ENCODE results near the gene VSTM4.

VSTM4 gene

GRCh38 chr10:49115015-49115795 is at the start of gene VSTM4:
TSS of gene VSTM4 (minus strand) at chr10:49115522. CDS start at chr10:49115485, 37 bp downstream.
- no peak for DNase-seq (ENCODE audit: low read depth)

- no peak for DNase-seq (ENCODE audit: low read depth)
These were observed 49.4 kb upstream of the VSTM4 start for GRCh38 chr10:49164559-49165188.

GRCh38 chr10:49163741-49164140 is 48.4 kb upstream of the VSTM4 start:
- DNase-seq (ENCODE audit: low read depth) = peak; percentile 41

- no peak for DNase-seq (ENCODE audit: low read depth)
These were observed 47.5 kb upstream of the VSTM4 start for GRCh38 chr10:49162761-49163310.

- no peak for DNase-seq (ENCODE audit: low read depth)
These were observed 46.7 kb upstream of the VSTM4 start for GRCh38 chr10:49162063-49162462.

- peak; percentile 38 for DNase-seq (ENCODE audit: low read depth)
These were observed 46.2 kb upstream of the VSTM4 start for GRCh38 chr10:49161411-49161997.

- no peak for DNase-seq (ENCODE audit: low read depth)
These were observed 45.5 kb upstream of the VSTM4 start for GRCh38 chr10:49160814-49161213.

GRCh38 chr10:49160110-49160509 is 44.8 kb upstream of the VSTM4 start:
- DNase-seq (ENCODE audit: low read depth) = no peak

- DNase-seq (ENCODE audit: low read depth) = no peak
These were observed 43.6 kb upstream of the VSTM4 start for GRCh38 chr10:49158915-49159314.

GRCh38 chr10:49158404-49158803 is 43.1 kb upstream of the VSTM4 start:
- no peak for DNase-seq (ENCODE audit: low read depth)

- DNase-seq (ENCODE audit: low read depth) = no peak
These were observed 41.9 kb upstream of the VSTM4 start for GRCh38 chr10:49157229-49157628.

GRCh38 chr10:49154641-49155040 is 39.3 kb upstream of the VSTM4 start:
- DNase-seq (ENCODE audit: low read depth) = no peak

- DNase-seq (ENCODE audit: low read depth) = no peak
These were observed 38.6 kb upstream of the VSTM4 start for GRCh38 chr10:49153971-49154370.

GRCh38 chr10:49153115-49153514 is 37.8 kb upstream of the VSTM4 start:
- no peak for DNase-seq (ENCODE audit: low read depth)

GRCh38 chr10:49152663-49153062 is 37.3 kb upstream of the VSTM4 start:
- no peak for DNase-seq (ENCODE audit: low read depth)

GRCh38 chr10:49152037-49152436 is 36.7 kb upstream of the VSTM4 start:
- DNase-seq (ENCODE audit: low read depth) = no peak

GRCh38 chr10:49151481-49151880 is 36.2 kb upstream of the VSTM4 start:
- DNase-seq (ENCODE audit: low read depth) = no peak

- no peak for DNase-seq (ENCODE audit: low read depth)
These were observed 35.7 kb upstream of the VSTM4 start for GRCh38 chr10:49151025-49151445.

- no peak for DNase-seq (ENCODE audit: low read depth)
These were observed 35.1 kb upstream of the VSTM4 start for GRCh38 chr10:49150426-49150825.

GRCh38 chr10:49149881-49150280 is 34.6 kb upstream of the VSTM4 start:
- no peak for DNase-seq (ENCODE audit: low read depth)

- DNase-seq (ENCODE audit: low read depth) = no peak
These were observed 28.9 kb upstream of the VSTM4 start for GRCh38 chr10:49144058-49144720.

- no peak for DNase-seq (ENCODE audit: low read depth)
These were observed 27.9 kb upstream of the VSTM4 start for GRCh38 chr10:49143249-49143648.
